Measurements from ENCODE around the gene GALNT2. TPM values are rescaled to one million over a fixed set of nuclear protein-coding genes. Genes with fewer than 3 reads are reported as not detected.

The GALNT2 gene
- total and polyA plus RNA-seq, 3 donors from 2014 or later: 63.0 to 135 (median 114) TPM

DNA sequence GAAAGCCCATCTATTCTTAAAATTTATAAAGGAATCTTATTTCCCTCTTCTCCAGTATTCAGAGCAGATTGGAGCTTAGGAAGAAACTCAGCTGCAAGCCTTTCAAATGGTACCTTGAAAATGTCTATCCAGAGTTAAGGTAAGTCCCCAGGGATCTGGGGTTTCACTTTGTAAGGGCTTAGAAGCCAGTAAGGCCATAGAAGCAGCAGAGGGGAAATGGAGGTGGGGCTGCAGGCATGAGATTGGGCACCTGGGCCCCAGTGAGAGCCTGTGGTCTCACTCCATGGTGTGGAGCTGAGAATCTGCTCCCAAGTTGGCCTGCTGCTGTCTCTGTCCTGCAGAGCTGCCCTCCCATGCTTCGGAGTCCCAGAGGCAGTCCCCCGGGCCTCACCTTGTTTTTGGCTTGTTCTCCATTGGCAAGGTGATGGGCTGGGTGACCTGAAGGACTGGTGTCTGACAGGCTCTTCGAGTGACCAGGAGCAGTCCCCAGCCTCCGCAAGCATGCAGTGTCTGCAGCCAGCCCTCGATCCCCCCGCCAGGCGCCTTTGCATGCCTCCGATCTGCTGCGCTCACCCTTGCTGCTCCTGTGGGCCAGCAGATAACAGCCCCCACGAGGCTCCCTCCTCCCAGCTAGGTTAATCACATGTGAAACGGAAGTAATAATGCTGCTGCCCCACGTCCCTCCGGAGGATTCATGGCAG is 196.0 kb downstream of the GALNT2 start:
- no peaks in the 10 kb centered on the region for H3K9me3 ChIP-seq
- TF ChIP-seq CTCF (IDR thresholded peaks at IDR 0.05) (no peak), POLR2A (IDR thresholded peaks at IDR 0.05) (no peak)
- no peaks in the 10 kb centered on the region for H3K4me1 ChIP-seq
- intact Hi-C loops (cut with DNase I; ENCODE audit: low total_unique reads): no loop called here
- DNase-seq: no peak
- no peaks in the 10 kb centered on the region for H3K36me3 ChIP-seq (ENCODE audit: low read depth, missing control alignments)
- H3K27me3 ChIP-seq: no peaks in the 10 kb centered on the region
- 84 to 90% methylated on average over 12 to 13 of the region's 13 CpGs for WGBS, 2 donors
- no peak overlapping the region for H3K4me3 ChIP-seq
- H3K27ac ChIP-seq: no peak overlapping the region

DNA sequence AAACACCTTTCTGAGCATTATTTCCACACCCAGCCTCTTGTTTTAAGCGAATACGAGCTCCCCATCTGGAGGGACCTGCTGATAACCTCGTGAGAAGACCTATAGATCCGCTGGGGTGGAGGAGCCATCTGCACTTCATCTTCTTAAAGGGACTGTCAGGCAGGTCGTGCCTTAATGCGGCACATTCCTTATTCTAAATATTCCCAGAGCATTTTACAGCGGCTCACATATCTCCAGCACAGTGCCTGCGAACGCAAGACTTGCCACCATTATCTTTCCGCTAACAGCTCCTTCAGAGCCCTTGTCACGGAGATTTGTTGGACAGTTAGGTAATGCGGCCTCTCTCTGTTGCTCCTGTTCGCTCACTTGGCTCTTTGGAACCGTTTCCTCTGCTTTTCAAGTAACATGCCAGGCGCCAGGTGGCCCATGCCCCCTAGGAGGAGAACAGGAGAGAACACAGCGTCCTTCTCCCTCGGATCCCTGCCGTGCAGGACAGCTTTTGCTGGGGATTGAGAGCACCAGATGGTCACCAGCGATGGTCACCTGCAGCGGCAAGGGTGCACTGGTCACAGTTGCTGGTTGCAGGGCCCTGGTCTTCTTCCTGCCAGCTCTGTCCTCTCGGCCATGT is 196.6 kb downstream of the GALNT2 start:
- H3K27me3 ChIP-seq: no peaks in the 10 kb centered on the region
- 84 to 90% methylated on average over 18 to 21 of the region's 21 CpGs for WGBS, 2 donors
- no peak overlapping the region for H3K4me3 ChIP-seq
- H3K4me1 ChIP-seq: peaks cover 4% of the 10 kb centered on the region
- TF ChIP-seq POLR2A (IDR thresholded peaks at IDR 0.05): no peak
- TF ChIP-seq CTCF (IDR thresholded peaks at IDR 0.05): no peak
- no peaks in the 10 kb centered on the region for H3K9me3 ChIP-seq
- no peak overlapping the region for H3K27ac ChIP-seq
- no peak for DNase-seq
- intact Hi-C loops (cut with DNase I; ENCODE audit: low total_unique reads): no loop called here
- H3K36me3 ChIP-seq (ENCODE audit: low read depth, missing control alignments): no peaks in the 10 kb centered on the region

DNA sequence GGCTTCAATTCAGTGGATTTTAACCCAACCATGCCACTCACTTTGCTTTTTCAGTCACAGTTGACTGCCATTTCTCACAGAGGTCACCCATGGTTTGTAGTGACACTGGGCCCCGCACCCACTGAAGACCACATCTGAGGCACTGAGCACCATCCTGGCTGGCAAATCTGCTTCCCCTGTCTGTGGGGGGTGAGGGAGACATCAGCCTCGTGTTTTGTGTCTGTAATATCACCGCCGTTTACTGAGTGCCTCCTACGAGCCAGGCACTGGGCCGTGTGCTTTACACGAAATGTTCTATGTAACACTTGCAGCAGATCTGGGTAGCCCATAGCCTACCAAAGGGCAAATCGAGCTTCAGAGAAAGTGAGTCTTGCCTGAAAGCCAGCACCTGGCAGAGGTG is 197.3 kb downstream of the GALNT2 start:
- intact Hi-C loops (cut with DNase I; ENCODE audit: low total_unique reads): no loop called here
- Histone ChIP-seq H3K27ac (no peak overlapping the region), H3K4me1 (peaks cover 5% of the 10 kb centered on the region), H3K27me3 (no peaks in the 10 kb centered on the region), H3K4me3 (no peak overlapping the region), H3K36me3 (ENCODE audit: low read depth, missing control alignments) (no peaks in the 10 kb centered on the region), H3K9me3 (no peaks in the 10 kb centered on the region)
- WGBS, 2 donors: 94 to 95% methylated on average over 8 of the region's 8 CpGs
- no peak for DNase-seq
- TF ChIP-seq CTCF (IDR thresholded peaks at IDR 0.05): no peak
- TF ChIP-seq POLR2A (IDR thresholded peaks at IDR 0.05): no peak

DNA sequence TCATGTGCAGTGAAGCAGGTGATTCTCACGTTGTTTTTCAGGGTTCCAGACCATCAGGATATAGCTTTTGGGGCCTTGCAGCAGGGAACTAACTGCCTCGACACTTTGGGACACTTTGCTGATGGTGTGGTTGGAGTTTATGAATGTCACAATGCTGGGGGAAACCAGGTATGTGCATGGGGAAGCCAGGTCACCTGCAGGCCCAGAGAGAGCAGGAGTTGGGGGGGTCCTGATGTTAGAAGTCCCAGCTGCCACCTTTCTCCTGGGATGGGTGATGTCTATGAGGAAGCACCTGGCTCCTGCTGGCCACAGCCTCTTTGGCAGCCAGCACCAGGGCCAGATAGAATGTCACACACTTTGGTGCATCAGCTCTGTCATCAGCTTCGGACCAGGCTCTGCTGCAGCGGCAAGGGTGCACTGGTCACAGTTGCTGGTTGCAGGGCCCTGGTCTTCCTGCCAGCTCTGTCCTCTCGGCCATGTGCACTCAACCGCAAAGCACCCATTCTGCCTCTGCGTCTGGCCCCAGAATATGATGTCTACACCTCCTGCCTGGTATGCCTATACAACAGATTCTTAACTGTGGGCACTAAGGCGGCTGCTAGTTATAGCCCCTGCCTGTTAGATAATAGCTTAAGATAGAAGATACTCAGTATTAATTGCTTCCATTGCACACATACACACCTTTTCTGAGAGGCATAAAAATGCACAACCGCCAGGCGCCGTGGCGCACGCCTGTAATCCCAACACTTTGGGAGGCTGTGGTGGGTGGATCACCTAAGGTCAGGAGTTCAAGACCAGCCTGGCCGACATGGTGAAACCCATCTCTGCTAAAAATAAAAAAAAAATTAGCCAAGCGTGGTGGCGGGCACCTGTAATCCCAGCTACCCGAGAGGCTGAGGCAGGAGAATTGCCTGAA is 198.4 kb downstream of the GALNT2 start:
- Histone ChIP-seq H3K27ac (no peak overlapping the region), H3K4me1 (peaks cover 5% of the 10 kb centered on the region), H3K9me3 (no peaks in the 10 kb centered on the region), H3K27me3 (no peaks in the 10 kb centered on the region), H3K36me3 (ENCODE audit: low read depth, missing control alignments) (no peaks in the 10 kb centered on the region), H3K4me3 (no peak overlapping the region)
- 90 to 92% methylated on average over 13 to 17 of the region's 17 CpGs for WGBS, 2 donors
- TF ChIP-seq POLR2A (IDR thresholded peaks at IDR 0.05) (no peak), CTCF (IDR thresholded peaks at IDR 0.05) (no peak)
- DNase-seq: no peak
- intact Hi-C loops (cut with DNase I; ENCODE audit: low total_unique reads): no loop called here
